ENCODE results near the gene ZNF578.
A peak's percentile ranks its signal among the peaks of the same experiment; 100 is the strongest.
"Not testable (repeated sequence)": the region's sequence is repeated elsewhere in the genome, so short reads cannot be mapped to it uniquely, and the experiment has no call there.

The ZNF578 gene

DNA sequence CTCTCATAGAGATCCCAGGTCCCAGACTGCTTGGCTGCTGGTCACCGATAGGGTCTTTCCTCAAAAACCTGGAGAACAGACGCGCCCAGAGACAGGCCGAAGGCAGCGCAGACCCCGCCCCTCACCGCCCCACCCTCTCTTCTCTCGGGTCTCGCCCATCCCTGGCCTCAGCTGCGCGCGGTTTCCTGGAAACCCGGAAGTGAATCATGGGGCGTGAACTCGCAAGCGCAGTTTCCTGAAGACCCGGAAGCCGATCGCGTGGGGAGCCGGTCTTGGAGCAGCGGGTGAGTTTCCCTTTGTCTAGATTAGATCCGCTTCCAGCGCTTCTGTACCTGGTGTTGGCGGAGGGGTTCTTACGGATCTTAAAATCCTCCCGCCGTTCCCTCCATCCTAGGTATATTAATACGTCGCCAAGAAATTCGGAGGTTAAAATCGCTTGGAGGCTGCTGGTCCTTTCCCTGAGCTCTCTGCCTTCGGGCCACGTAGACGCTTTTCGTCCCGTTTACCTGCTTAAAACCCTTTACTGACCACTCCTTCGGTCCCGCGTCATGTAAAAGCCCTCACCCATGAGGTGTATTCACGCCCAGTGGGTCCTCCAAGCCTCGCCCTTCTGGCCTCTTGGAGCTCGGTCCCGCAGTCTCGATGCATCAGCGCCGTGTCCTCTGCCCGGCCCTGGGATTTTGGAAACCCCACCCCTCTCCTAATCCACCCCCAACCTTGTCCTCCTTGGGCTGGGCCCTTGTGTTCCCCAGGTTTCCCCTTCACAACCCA is at the start of gene ZNF578:
ZNF578 (plus strand) TSS at position 230 of the 771 bp plus-strand sequence. CDS start 48,293 bp downstream, outside the sequence.
- DNase-seq: no peak

DNA sequence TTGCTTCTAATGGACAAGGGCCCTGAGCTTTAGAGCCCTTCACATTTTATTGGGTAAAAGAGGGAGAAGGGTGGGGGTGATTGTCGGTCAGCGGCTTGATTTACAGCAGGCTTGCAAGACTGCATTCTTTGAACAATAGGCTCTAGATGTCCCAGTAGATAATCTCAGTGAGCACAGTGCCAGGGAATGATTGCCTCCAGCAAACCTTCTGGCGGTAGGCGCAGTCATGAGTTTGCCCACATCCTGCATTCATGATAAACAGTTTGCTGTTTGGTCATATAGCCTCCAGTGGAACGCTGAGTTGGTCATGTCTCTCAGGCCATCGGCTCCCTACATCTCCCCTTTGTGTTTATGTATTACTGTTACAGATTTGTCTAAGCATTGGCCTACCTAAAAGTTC is 43.1 kb upstream of the ZNF578 start:
- DNase-seq: no peak

DNA sequence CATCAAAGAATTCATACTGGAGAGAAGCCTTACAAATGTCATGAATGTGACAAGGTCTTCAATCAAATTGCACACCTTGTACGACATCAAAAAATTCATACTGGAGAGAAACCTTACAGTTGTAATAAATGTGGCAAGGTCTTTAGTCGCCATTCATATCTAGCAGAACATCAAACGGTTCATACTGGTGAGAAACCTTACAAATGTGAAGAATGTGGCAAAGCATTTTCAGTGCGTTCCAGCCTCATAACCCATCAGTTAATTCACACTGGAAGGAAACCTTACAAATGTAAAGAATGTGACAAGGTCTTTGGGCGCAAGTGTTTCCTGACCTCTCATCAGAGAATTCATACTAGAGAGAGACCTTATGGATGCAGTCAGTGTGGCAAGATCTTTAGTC is 37.6 kb upstream of the ZNF578 start:
- DNase-seq: no peak

DNA sequence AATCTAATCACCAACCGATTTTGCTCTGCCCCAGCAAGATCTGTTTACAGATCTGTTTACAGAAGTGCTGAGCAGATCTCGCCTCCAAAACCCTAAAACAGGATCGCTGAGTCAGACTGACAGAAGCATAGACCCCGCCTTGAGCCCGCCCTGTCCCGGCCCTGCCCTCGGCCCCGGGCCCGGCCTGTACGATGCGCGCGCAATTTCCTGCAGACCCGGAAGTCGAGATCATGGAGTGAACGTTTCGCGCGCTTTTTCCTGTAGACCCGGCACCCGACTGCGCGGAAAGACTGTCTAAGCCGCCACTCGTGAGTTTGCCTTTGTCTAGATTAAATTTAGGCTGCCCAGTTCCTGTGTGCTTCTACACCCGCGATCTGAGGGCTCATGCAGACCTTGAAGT is 24.4 kb upstream of the ZNF578 start, which contains the start of gene ZNF534:
ZNF534 (plus strand) TSS at position 212 of the 400 bp plus-strand sequence. CDS start 2,327 bp downstream, outside the sequence.
- no peak for DNase-seq

DNA sequence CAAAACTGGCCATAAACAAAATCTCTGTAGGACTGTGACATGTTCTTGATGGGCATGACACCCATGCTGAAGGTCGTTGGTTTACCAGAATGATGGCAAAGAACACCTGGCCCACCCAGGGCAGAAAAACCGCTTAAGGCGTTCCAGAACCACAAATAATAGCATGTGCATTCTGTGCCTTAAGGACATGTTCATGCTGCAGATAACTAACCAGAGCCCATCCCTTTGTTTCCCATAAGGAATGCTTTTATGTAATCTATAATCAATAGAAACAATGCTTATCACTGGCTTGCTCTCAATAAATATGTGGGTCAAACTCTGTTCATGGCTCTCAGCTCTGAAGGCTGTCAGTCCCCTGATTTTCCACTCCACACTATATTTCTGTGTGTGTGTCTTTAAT is 11.2 kb upstream of the ZNF578 start:
- no peak for DNase-seq

DNA sequence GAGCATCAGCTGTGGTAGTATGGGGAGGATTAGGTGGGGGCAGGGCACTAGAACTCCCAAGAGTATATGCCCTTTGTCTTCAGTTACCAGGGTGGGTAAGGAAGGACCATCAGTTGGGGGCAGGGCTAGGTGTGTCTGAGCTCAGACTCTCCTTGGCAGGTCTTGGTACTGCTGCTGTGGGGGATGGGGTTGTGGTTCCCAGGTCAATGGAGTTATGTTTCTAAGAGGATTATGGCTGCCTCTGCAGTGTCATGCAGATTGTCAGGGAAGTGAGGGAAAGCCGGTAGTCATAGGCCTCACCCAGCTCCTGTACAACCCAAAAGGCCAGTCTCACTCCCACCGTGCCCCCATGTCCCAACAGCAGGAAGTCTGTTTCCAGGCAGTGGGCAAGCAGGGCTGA is 8.8 kb upstream of the ZNF578 start:
- no peak for DNase-seq

DNA sequence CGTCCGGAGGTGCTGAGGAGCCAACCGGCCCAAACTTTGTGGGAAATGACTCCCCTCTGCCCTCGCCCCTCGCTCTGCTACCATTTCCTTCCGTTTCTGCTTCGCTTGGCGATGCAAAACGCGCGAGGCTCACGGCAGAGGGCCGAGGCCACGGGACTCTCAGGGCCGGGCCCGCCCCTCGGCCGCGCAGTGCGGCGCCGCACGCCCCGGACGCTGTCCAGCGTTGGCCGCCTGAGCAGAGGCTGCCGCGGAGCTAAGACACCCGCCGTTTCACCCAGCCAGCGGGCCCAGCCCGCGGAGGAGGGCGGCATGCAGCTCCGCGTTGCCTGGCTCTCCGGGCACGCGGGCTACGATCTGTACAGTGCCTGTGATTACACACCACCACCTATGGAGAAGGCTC is 2.1 kb upstream of the ZNF578 start:
- no peak for DNase-seq

DNA sequence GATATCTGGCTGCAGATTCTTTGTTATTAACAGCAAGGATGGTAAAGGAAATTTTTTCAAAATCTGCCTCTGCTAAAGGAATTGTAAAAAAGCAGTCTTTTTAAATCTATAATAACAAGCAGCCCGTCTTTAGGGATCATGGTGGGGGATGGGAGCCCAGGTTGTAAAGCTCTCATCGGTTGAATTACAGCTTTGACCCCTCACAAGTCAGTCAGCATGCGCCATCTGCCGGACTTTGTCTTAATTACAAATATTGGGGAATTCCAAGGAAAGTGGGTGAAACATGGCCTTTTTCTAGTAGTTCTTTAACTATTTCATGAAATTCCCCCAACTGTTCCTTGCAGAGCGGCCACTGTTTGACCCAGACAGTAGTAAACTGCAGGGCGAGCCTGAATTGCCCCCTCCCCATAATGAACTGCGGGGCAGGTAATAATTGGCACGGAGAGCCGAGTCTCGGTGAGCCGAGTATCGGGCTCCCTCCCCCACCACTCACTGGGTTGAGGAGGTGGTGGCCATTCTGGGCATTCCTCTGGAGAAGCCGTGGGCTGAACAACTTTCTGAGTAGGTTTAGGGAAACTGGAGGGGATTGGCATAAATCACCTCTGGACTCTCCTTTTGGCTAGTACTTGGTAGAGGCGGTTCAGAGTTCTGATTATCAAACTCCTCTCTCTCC is 11.6 kb downstream of the ZNF578 start:
- DNase-seq: peak; percentile 9 to 20

DNA sequence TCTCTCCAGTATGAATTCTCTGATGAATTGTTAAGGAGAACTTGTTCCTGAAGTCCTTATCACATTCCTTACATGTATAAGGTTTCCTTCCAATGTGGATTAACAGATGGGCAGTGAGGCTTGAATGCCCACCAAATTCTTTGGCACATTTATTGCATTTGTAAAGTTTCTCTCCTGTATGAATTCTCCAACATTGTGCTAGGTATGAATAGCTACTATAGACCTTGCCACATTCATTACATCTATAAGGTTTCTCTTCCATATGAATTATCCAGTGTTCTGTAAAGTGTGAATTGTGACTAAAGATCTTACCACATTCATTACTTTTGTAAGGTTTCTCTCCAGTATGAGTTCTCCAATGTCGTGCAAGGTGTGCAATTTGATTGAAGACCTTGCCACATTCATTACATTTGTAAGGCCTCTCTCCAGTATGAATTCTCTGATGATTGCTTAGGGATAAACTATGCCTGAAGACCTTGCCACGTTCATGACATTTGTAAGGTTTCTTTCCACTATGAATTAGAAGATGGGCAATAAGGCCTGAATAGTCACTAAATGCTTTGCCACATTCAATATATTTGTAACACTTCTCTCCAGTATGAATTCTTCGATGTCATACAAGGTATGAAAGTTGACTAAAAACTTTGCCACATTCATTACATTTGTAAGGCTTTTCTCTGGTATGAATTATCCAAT is 20.4 kb downstream of the ZNF578 start:
- DNase-seq: no peak

DNA sequence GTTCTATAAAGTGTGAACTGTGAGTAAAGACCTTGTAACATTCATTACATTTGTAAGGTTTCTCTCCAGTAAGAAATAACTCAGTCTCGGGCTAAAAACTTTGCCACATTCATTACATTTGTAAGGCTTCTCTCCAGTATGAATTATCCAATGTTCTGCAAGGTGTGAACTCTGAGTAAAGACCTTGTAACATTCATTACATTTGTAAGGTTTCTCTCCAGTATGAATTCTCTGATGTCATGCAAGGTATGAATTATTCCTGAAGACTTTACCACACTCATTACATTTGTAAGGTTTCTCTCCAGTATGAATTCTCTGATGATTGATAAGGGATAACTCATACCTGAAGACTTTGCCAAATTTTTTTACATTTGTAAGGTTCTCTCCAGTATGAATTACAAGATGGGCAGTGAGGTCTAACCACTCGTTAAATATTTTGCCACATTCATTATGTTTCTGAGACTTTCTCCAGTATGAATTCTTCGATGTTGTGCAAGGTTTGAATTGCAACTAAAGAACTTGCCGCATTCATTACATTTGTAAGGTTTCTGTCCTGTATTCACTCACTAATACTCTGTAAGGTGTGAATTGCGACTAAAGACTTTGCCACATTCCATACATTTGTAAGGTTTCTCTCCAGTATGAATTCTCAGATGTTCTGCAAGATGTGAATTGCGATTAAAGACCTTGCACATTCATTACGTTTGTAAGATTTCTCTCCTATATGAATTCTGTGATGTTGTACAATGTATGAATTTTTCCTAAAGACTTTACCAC is 21.2 kb downstream of the ZNF578 start:
- DNase-seq: no peak

DNA sequence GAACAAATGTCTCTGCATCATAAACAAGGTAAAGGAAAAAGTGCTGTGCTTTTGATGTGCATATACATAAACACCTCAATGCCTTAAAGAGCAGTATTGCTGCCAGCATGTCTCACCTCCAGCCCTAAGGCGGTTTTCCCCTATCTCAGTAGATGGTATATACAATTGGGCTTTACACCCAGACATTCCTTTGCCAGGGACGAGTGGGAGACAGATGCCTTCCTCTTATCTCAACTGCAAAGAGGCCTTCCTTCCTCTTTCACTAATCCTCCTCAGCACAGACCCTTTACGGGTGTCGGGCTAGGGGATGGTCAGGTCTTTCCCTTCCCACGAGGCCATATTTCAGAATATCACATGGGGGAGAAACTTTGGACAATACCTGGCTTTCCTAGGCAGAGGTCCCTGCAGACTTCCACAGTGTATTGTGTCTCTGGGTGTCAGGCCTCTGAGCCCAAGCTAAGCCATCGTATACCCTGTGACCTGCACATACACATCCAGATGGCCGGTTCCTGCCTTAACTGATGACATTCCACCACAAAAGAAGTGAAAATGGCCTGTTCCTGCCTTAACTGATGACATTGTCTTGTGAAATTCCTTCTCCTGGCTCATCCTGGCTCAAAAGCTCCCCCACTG is 30.9 kb downstream of the ZNF578 start:
- not testable (repeated sequence) for DNase-seq

DNA sequence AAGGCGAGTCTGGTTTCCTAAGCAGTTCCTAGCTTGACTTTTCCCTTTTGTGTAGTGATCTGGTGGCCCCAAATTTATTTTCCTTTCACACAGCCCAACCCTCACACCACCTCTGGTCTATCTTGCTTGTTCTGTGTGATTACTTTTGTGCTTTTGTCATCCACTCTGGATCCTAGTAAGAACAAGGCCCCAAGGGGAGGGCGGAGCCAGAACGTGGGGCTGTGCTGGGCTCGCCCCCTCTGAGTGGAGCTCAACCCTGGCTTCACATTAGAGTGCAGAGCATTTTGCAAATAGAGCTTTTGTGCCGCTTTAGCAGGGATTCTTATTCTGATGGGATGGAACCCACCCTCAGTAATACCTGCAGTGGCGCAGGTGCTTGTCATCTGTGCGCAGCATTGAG is 31.7 kb downstream of the ZNF578 start:
- DNase-seq: not testable (repeated sequence)

DNA sequence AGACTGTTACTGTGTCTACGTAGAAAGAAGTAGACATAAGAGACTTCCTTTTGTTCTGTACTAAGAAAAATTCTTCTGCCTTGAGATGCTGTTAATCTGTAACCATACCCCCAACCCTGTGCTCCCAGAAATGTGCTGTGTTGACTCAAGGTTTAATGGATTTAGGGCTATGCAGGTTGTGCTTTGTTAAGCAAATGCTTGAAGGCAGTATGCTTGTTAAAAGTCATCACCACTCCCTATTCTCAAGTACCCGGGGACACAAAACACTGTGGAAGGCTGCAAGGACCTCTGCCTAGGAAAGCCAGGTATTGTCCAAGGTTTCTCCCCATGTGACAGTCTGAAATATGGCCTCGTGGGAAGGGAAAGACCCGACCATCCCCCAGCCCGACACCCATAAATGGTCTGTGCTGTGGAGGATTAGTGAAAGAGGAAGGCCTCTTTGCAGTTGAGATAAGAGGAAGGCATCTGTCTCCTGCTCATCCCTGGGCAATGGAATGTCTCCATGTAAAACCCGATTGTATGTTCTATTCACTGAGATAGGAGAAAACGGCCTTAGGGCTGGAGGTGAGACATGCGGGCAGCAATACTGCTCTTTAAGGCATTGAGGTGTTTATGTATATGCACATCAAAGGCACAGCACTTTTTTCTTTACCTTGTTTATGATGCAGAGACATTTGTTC is 32.3 kb downstream of the ZNF578 start:
- not testable (repeated sequence) for DNase-seq

DNA sequence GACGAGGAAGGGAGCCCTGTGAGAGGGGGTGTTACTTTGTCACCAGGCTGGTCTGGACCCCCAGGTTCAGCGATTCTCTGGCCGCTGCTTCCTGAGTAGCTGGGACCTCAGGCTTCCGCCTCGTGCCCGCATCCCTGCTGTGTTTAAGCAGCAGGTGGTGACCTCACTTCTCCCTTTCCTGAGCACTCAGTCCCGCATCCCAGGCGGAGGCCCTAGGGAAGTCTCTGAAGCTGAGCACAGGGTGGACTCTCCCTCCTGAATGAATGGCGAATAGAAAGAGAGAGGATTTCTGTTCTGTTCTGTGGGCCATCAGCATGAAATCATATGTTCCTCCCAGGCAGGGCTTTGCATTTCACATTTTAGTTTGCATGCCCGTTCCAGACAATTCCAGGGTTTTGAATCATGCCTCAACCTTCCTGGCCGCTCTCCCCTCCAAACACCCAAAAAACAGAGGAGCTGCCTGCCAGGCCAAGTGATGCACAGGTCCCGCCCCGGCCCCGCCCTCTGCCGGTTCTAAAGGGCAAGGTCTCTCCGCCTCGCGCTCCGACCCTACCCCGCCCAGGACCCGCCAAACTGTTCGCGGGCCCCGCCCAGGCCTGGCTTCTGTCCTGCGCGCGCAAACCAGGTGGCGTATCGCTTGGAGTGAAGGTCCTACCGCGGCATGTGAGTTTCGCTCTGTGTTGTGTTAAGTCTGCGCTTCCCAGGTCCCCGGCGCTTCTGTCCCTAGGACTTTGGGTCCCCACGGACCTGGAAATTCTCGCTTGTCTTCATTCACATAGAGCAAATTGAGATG is 39.0 kb downstream of the ZNF578 start:
- DNase-seq: peak; percentile 35 to 65

DNA sequence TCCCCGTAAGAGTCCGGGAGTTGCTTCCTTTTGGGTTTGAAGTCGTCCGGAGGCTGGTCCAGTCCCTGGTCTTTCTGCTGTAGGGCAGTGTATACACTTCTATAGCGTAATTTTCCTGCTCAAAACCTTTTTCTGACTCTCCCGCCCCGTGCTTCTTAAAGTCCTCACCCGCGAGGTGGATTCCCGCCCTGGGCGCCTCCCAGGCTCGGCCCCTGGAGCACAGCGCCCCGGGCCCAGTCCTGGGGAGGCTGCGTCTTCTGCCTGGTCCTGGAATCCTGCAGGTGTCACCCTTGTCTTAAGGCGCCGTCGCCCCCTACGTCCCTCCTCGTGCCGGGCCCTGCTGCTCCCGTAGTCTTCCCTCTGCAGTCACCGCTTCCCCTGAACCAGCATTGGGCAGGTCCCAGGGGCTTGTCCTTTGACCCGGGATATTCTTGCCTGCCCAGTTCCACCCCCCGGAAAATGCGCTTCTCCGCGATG is 39.7 kb downstream of the ZNF578 start:
- peak; percentile 16 to 45 for DNase-seq

DNA sequence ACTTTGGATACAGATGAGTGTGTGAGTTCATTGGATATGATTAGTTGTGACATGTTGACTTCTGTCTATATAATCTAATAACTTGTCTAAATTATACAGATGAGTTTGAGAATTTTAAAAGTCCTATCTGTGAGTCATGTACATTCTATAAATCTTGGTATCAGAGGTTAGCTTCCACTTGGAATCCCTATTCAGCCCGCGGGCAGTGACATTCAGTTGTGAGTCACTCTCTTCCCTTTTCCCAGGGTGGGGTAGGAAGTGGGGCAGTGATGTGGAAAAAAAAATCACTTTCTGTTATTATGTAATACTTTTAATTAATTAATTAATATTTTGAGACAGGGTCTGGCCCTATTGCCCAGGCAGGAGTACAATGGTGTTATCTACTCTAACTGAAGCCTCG is 41.2 kb downstream of the ZNF578 start:
- DNase-seq: no peak

DNA sequence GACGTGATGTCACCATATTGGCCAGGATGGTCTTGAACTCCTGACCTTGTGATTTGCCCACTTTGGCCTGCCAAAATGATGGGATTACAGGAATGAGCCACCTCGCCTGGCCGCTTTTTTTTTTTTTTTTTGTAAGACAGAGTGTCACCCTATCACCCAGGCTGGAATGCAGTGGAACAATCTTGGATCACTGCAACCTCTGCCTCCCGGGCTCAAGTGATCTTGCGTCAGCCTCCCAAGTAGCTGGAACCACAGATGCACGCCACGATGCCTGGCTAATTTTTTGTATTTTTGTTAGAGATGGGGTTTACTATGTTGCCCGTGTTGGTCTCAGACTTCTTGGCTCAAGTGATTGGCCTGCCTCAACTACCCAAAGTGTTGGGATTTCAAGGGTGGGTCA is 45.2 kb downstream of the ZNF578 start:
- DNase-seq: no peak

DNA sequence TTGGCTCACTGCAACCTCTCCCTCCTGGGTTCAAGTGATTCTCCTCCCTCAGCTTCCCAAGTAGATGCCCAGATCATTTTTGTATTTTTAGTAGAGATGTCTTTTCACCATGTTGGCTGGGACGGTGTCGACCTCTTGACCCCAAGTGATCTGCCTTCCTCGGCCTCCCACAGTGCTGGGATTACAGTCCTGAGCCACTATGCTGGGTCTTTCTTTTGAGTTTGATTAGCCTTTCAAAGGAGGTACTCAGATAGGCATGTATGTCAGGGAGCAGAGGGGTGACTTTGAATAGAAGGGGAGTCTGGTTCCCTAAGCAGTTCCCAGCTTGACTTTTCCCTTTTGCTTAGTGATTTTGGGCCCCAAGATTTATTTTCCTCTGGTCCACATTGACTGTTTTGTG is 47.1 kb downstream of the ZNF578 start:
- not testable (repeated sequence) for DNase-seq

DNA sequence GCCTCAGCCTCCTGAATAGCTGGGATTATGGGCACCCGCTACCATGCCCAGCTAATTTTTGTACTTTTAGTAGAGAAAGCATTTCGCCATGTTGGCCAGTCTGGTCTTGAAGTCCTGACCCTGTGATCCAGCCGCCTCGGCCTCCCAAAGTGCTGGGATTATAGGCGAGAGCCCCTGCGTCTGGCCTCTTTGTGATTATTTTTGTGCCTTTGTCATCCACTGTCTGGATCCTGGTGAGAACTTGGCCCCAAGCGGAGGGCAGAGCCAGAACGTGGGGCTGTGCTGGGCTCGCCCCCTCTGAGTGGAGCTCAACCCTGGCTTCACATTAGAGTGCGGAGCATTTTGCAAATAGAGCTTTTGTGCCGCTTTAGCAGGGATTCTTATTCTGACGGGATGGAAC is 47.6 kb downstream of the ZNF578 start:
- DNase-seq: not testable (repeated sequence)

DNA sequence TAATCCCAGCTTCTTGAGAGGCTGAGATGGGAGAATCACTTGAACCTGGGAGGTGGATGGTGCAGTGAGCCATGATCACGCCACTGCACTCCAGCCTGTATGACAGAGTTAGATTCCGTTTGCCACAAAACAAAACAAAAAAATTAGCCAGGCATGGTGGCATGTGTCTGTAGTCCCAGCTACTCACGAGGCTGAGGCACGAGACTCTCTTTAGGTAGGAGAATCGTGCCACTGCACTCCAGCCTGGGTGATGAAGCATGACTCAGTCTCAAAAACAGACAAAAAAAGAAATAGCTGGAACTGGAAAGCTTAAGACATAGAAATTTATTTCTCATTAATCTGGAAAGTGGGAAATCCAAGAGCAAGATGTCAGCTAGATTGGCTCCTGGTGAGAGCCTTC is 53.9 kb downstream of the ZNF578 start:
- DNase-seq: no peak

DNA sequence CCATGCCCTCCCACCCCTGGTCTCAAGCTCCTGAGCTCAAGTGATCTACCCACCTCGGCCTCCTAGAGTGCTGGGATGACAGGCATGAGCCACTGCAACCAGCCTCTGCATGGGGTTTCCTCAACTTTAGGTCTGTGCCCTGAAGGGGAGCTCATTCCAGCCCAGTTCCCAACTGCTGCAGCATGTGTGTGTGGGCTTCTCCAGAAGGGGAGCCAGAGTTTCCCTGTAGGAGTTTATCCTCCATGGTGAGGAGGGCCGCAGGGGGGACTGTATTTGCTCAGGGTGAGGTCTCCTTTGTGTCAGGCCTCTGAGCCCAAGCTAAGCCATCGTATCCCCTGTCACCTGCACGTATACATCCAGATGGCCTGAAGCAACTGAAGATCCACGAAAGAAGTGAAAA is 62.8 kb downstream of the ZNF578 start:
- DNase-seq: no peak

Measured in AML-193 (cell line).